GM12872 (cell line): ENCODE measurements around the gene EIF1B.

Experiments
- CTCF ChIP-seq: IDR thresholded peaks from 3 replicates; pipeline ENCODE4 v1.5.1; 2011; ENCODE audit warnings: low read depth, mild to moderate bottlenecking, low read length, moderate library complexity; ENCODE audit not compliant: insufficient read depth

The EIF1B gene

GRCh38 chr3:40336101-40336500 lies 26.6 kb downstream of the EIF1B start:
- no peak for TF ChIP-seq CTCF

GRCh38 chr3:40336511-40337135 lies 27.1 kb downstream of the EIF1B start:
- TF ChIP-seq CTCF: no peak

DNA sequence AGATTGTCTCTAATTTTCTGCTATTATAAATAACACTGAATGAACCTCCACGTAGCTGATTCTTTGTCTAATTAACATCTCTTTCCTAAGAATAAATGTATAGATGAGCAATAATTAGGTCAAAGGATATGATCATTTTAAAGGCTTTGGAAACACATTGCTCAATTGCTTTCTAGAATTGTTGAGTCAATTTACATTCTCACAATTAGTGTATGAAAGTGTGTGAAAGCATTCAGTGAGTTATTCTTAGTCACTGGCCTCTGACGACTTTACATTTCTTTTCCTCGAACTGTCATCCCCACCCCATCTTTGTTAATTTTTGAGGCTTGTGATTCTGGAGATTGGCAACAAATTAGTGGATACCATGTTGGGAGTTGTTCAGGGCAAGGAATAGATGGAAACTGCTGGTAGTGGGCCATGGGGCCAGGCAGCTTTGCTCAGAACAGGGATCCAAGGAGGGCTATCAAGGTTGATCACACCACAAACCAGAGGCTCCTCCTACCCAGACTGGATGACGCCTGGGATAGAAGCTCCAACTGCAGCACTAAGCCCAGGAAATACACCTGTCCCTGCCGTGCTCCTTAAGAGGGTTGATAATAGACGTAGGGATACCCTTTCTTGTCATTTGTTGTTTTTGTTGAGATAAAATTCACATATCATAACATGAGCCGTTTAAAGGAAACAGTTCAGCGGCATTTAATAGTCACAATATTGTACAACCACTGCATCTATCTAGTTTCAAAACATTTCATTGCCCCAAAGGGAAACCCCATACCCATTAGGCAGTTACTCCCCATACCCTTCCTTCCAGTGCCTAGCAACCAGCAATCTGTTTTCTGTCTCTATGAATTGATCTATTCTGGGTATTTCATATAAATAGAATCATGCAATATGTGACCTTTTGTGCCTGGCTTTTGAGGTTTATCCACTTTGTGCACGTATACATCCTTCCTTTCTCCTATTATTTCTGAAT lies 27.9 kb downstream of the EIF1B start:
- TF ChIP-seq CTCF: no peak

GRCh38 chr3:40339871-40340270 lies 30.4 kb downstream of the EIF1B start:
- no peak for TF ChIP-seq CTCF

DNA sequence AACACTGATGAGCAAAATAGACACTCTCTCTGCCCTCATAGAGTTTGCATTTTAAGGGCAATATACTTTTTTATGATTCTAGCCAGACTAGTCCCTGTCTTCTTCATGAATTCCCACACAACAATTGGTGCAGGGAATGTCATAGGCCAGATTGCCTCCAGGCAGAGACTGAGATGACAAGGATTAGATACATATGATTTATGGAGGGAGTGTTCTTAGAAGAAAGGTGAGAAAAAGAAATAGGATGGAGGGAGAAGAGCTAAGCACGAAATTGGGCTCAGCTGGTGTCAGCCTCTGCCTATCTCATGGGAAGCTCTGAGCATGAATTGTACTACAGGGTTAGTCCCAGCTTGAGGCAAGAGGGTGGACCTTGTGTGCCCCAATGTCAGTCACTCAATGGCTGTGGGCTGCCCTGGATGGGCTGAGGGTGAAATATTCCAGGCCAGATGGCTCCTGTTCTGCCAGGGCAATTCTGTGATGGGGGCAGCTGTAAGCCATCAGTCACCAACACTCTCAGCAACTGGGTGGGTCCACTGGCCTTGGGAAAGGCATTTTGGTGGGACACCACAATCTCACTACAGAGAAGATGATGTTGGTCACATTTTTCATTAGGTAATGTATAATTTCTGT lies 31.1 kb downstream of the EIF1B start:
- TF ChIP-seq CTCF: no peak

DNA sequence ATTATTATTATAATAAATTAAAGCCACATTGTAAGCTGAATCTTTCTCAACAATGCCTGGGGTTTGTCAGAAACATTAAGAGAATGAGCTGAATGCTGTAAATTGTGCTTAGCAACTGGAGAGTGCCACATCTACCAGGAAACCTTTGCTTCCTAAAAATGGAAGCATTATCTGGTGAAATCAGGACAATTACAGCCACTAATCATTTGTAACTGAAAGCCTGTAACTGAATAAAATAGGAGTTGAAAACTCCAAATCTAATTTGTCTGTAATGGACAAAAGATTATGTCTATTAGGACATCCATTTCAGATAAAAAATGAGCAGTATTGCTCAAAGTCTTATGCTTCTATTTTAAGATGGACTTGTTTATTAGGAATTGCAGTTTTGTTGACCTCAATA lies 32.2 kb downstream of the EIF1B start:
- TF ChIP-seq CTCF: no peak

- TF ChIP-seq CTCF: no peak
Observed at GRCh38 chr3:40350529-40350928, 41.0 kb downstream of the EIF1B start.
